HL-60/S4 treated with retinoic acid at 250 ng/mL for 4 days and 3 days (cell line): Measurements from ENCODE around the gene GAS7.

Experiments
- in situ Hi-C: fragments of 300-500 bp; cut with MboI; formaldehyde crosslinking; loops from 2 replicates; pipeline ENCODE4 v1.7.0; 2022; ENCODE audit warnings: low sequenced_read_pairs

The GAS7 gene

GRCh38 chr17:10198509-10199249 is at the start of gene GAS7:
GAS7 (minus strand) TSS chr17:10198606.
- in situ Hi-C loops: no loop called here

GRCh38 chr17:10247810-10248209 is 49.4 kb upstream of the GAS7 start:
- in situ Hi-C loops: no loop called here

- in situ Hi-C loops: no loop called here
Measured at GRCh38 chr17:10243883-10244844, 45.8 kb upstream of the GAS7 start.

- in situ Hi-C loops: no loop called here
Measured at GRCh38 chr17:10241781-10242180, 43.4 kb upstream of the GAS7 start.

GRCh38 chr17:10238661-10239060 is 40.3 kb upstream of the GAS7 start:
- in situ Hi-C loops: no loop called here

GRCh38 chr17:10234033-10234432 is 35.6 kb upstream of the GAS7 start:
- in situ Hi-C loops: no loop called here

- in situ Hi-C loops: no loop called here
Measured at GRCh38 chr17:10233161-10233560, 34.8 kb upstream of the GAS7 start.

GRCh38 chr17:10229181-10229580 is 30.8 kb upstream of the GAS7 start:
- in situ Hi-C loops: no loop called here

GRCh38 chr17:10226930-10227695 is 28.7 kb upstream of the GAS7 start:
- in situ Hi-C loops: no loop called here

- in situ Hi-C loops: no loop called here
Measured at GRCh38 chr17:10224582-10225195, 26.3 kb upstream of the GAS7 start.

GRCh38 chr17:10219193-10219592 is 20.8 kb upstream of the GAS7 start:
- in situ Hi-C loops: no loop called here

- in situ Hi-C loops: no loop called here
Measured at GRCh38 chr17:10217916-10218315, 19.5 kb upstream of the GAS7 start.

- in situ Hi-C loops: no loop called here
Measured at GRCh38 chr17:10216213-10216938, 18.0 kb upstream of the GAS7 start.

- in situ Hi-C loops: no loop called here
Measured at GRCh38 chr17:10215286-10215685, 16.9 kb upstream of the GAS7 start.

- in situ Hi-C loops: no loop called here
Measured at GRCh38 chr17:10211666-10212065, 13.3 kb upstream of the GAS7 start.

GRCh38 chr17:10210151-10210574 is 11.8 kb upstream of the GAS7 start:
- in situ Hi-C loops: no loop called here

- in situ Hi-C loops: no loop called here
Measured at GRCh38 chr17:10208604-10209193, 10.3 kb upstream of the GAS7 start.

GRCh38 chr17:10207153-10207552 is 8.7 kb upstream of the GAS7 start:
- in situ Hi-C loops: no loop called here

- in situ Hi-C loops: no loop called here
Measured at GRCh38 chr17:10205549-10206185, 7.3 kb upstream of the GAS7 start.
